Neuronal stem cell (in vitro differentiated cells): ENCODE data around the gene MYCBPAP.

Experiments
- DNase-seq: peaks from one replicate; pipeline ENCODE4 v3.0.0-alpha.2; 2013; ENCODE audit warnings: low spot score
- H2AFZ ChIP-seq: one replicate; pipeline ENCODE4 v1.6.1; 2013; ENCODE audit warnings: mild to moderate bottlenecking, low read length, inconsistent platforms
- H2AK5ac ChIP-seq: 2 replicates; pipeline ENCODE4 v1.6.1; 2013; ENCODE audit warnings: low read depth, mild to moderate bottlenecking, inconsistent platforms, low read length, moderate library complexity, mixed read lengths
- H2BK120ac ChIP-seq: 2 replicates; pipeline ENCODE4 v1.6.1; 2013; ENCODE audit warnings: low read depth, mild to moderate bottlenecking, inconsistent platforms, low read length, moderate library complexity, mixed read lengths
- H2BK12ac ChIP-seq: one replicate; pipeline ENCODE4 v1.6.1; 2013; ENCODE audit warnings: low read length, inconsistent platforms
- H2BK15ac ChIP-seq: 2 replicates; pipeline ENCODE4 v1.6.1; 2013; ENCODE audit warnings: mild to moderate bottlenecking, low read length, inconsistent platforms, mixed read lengths
- H2BK5ac ChIP-seq: one replicate; pipeline ENCODE4 v1.6.1; 2013; ENCODE audit warnings: inconsistent platforms, mild to moderate bottlenecking, low read length, moderate library complexity
- H3K14ac ChIP-seq: one replicate; pipeline ENCODE4 v1.6.1; 2013; ENCODE audit warnings: low read length, inconsistent platforms
- H3K18ac ChIP-seq: 2 replicates; pipeline ENCODE4 v1.6.1; 2013; ENCODE audit warnings: low read length, inconsistent platforms
- H3K23ac ChIP-seq: 2 replicates; pipeline ENCODE4 v1.6.1; 2013; ENCODE audit warnings: low read depth, mild to moderate bottlenecking, mixed read lengths, low read length, inconsistent platforms; ENCODE audit not compliant: poor library complexity
- H3K27ac ChIP-seq: replicated peaks from 3 replicates; pipeline ENCODE4 v1.5.1; 2013; ENCODE audit warnings: low read length, inconsistent platforms
- H3K27me3 ChIP-seq, 3 experiments: 2 replicates each; pipeline ENCODE4 v1.6.1; 2013; ENCODE audit warnings: low read length in 3 of 3, mild to moderate bottlenecking in 2 of 3, inconsistent platforms in 1 of 3, low read depth in 1 of 3, mixed read lengths in 1 of 3, moderate library complexity in 1 of 3; ENCODE audit not compliant: control insufficient read depth in 3 of 3, insufficient read depth in 3 of 3
- H3K36me3 ChIP-seq, 2 donors: replicated peaks in 1 of 2; 2 replicates each; pipeline ENCODE4 v1.6.1; 2013; ENCODE audit warnings: low read length in 2 of 2; ENCODE audit not compliant: control insufficient read depth in 2 of 2, insufficient read depth in 2 of 2
- H3K4ac ChIP-seq: 2 replicates; pipeline ENCODE4 v1.6.1; 2013; ENCODE audit warnings: inconsistent platforms, mild to moderate bottlenecking, low read length, moderate library complexity
- H3K4me1 ChIP-seq, 2 donors: 1 replicate in 1 of 2; 2 replicates in 1 of 2; pipeline ENCODE4 v1.6.1; 2013; ENCODE audit warnings: low read length in 2 of 2, low read depth in 1 of 2; ENCODE audit not compliant: control insufficient read depth in 2 of 2, insufficient read depth in 1 of 2
- H3K4me2 ChIP-seq: one replicate; pipeline ENCODE4 v1.6.1; 2013; ENCODE audit warnings: mild to moderate bottlenecking, low read length, inconsistent platforms; ENCODE audit not compliant: insufficient read depth, poor library complexity, severe bottlenecking
- H3K4me3 ChIP-seq, 2 donors: 2 replicates each; pipeline ENCODE4 v1.5.1; 2013; ENCODE audit warnings: low read length in 2 of 2, mild to moderate bottlenecking in 2 of 2, inconsistent platforms in 1 of 2, moderate library complexity in 1 of 2
- H3K79me1 ChIP-seq: one replicate; pipeline ENCODE4 v1.6.1; 2013; ENCODE audit warnings: low read depth, mild to moderate bottlenecking, inconsistent platforms, low read length, moderate library complexity
- H3K9ac ChIP-seq: one replicate; pipeline ENCODE4 v1.6.1; 2013; ENCODE audit warnings: mild to moderate bottlenecking, low read depth, low read length, inconsistent platforms; ENCODE audit not compliant: poor library complexity
- H3K9me3 ChIP-seq, 2 donors: replicated peaks in 1 of 2; 2 replicates each; pipeline versions ENCODE3 to v1.6.1; 2013; ENCODE audit warnings: low read length in 2 of 2, mild to moderate bottlenecking in 2 of 2, inconsistent platforms in 1 of 2, low read depth in 1 of 2, mixed read lengths in 1 of 2, moderate library complexity in 1 of 2; ENCODE audit not compliant: control insufficient read depth in 2 of 2, insufficient read depth in 1 of 2
- H4K8ac ChIP-seq: one replicate; pipeline ENCODE4 v1.6.1; 2013; ENCODE audit warnings: low read depth, mild to moderate bottlenecking, inconsistent platforms, low read length, moderate library complexity
- H4K91ac ChIP-seq: one replicate; pipeline ENCODE4 v1.6.1; 2013; ENCODE audit warnings: low read length, low read depth, mild to moderate bottlenecking, inconsistent platforms; ENCODE audit not compliant: poor library complexity
- WGBS, 2 donors: extraction: QIAGEN DNeasy Blood & Tissue Kit; methylation state at CpG; one replicate each; pipeline ENCODE4 v1.1.7; 2013; ENCODE audit warnings: missing lambda C conversion rate in 2 of 2, mixed read lengths in 1 of 2; ENCODE audit not compliant: insufficient read length in 2 of 2, insufficient replicate concordance in 1 of 2; ENCODE audit errors: extremely low coverage in 2 of 2; 5-methylcytosine and 5-hydroxymethylcytosine counted together

The MYCBPAP gene

DNA sequence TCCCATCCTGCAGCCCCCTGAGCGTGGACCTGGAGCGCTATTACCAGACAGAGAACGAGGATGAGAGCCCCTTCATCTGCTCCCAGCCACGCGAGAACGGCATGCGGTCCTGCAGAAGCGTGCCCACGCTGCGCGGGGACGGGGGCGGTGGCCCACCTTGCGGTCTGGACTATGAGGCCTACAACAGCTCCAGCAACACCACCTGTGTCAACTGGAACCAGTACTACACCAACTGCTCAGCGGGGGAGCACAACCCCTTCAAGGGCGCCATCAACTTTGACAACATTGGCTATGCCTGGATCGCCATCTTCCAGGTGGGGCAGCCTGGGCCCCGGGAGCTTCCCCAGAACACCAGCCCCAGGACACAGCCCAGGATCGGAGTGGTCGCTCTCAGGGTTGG lies 64.3 kb downstream of the MYCBPAP start:
- Histone ChIP-seq H3K4me2 (no peak overlapping the region), H2BK120ac (no peak overlapping the region), H3K4me1 (peaks cover 13 to 19% of the 10 kb centered on the region in 2 donors), H3K18ac (peak overlapping the region; percentile 41), H3K79me1 (no peaks in the 10 kb centered on the region), H2BK15ac (peak overlapping the region; percentile 34), H3K27ac (no peak overlapping the region), H3K14ac (no peak overlapping the region), H2AFZ (no peak overlapping the region), H3K23ac (no peak overlapping the region), H4K8ac (no peak overlapping the region), H2BK5ac (no peak overlapping the region), H3K9me3 (peaks cover 0 to 3% of the 10 kb centered on the region in 2 donors), H2BK12ac (no peak overlapping the region), H3K4ac (no peak overlapping the region), H2AK5ac (no peak overlapping the region), H3K9ac (no peak overlapping the region), H3K4me3 (no peak overlapping the region), H4K91ac (no peak overlapping the region), H3K27me3 (no peaks in the 10 kb centered on the region), H3K36me3 (no peaks in the 10 kb centered on the region)
- WGBS, 2 donors: no CpG with 5 or more reads among the region's 20 CpGs
- no peak for DNase-seq

DNA sequence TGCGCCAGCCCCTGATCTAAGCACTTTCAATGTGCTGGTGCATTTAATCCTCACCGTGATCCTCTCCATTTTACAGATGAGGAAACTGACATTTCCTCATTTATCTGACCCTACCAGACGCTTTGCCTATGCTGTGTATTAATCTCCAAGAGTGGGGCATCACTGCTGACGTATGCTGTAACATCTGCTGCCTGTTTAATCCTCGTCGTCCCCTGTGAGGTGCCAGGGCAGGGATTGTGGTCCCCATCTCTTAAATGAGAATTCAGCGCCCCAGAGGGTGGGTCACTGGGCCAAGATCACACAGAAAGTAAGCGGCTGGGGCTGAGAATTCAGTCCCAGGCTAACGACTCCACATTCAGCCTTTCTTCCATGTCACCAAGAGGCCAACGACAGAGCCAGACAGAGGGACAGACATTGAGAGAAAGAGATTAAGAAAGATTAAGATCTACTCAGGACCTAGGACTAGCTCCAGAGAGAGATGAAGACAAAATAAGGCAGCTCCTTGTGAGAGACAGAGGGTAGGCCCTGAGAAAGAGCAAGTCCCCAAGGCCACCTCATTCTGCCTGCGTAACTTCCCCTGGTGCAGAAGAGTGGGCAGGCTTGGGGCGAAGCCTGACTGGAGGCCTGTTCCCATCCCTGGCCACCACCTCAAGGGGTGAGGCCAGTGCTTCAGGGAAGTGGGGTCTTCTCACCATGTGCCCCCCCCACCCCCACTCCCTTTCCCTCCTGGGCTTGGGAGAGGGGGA lies 65.8 kb downstream of the MYCBPAP start:
- no peak overlapping the region for H4K91ac ChIP-seq
- no peak overlapping the region for H3K4me3 ChIP-seq
- no peak overlapping the region for H3K14ac ChIP-seq
- no peak overlapping the region for H3K27ac ChIP-seq
- H3K9ac ChIP-seq: no peak overlapping the region
- no peak overlapping the region for H2BK15ac ChIP-seq
- no peaks in the 10 kb centered on the region for H3K27me3 ChIP-seq
- no peak overlapping the region for H2BK12ac ChIP-seq
- WGBS, 2 donors: no CpG with 5 or more reads among the region's 12 CpGs
- no peak overlapping the region for H2AK5ac ChIP-seq
- H3K4me2 ChIP-seq: no peak overlapping the region
- no peak overlapping the region for H2BK120ac ChIP-seq
- H3K79me1 ChIP-seq: no peaks in the 10 kb centered on the region
- peaks cover 0 to 4% of the 10 kb centered on the region in 2 donors for H3K9me3 ChIP-seq
- no peak overlapping the region for H3K18ac ChIP-seq
- no peak overlapping the region for H3K4ac ChIP-seq
- H3K4me1 ChIP-seq: peaks cover 13 to 18% of the 10 kb centered on the region in 2 donors
- H3K23ac ChIP-seq: no peak overlapping the region
- no peak overlapping the region for H4K8ac ChIP-seq
- DNase-seq: no peak
- no peak overlapping the region for H2BK5ac ChIP-seq
- H3K36me3 ChIP-seq: peaks cover 0 to 2% of the 10 kb centered on the region in 2 donors
- no peak overlapping the region for H2AFZ ChIP-seq

DNA sequence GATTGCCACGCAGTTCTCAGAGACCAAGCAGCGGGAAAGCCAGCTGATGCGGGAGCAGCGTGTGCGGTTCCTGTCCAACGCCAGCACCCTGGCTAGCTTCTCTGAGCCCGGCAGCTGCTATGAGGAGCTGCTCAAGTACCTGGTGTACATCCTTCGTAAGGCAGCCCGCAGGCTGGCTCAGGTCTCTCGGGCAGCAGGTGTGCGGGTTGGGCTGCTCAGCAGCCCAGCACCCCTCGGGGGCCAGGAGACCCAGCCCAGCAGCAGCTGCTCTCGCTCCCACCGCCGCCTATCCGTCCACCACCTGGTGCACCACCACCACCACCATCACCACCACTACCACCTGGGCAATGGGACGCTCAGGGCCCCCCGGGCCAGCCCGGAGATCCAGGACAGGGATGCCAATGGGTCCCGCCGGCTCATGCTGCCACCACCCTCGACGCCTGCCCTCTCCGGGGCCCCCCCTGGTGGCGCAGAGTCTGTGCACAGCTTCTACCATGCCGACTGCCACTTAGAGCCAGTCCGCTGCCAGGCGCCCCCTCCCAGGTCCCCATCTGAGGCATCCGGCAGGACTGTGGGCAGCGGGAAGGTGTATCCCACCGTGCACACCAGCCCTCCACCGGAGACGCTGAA lies 67.5 kb downstream of the MYCBPAP start:
- Histone ChIP-seq H2BK12ac (no peak overlapping the region), H3K9me3 (peaks cover 0 to 4% of the 10 kb centered on the region in 2 donors), H3K4me2 (no peak overlapping the region), H3K27me3 (no peaks in the 10 kb centered on the region), H2BK15ac (no peak overlapping the region), H4K8ac (no peak overlapping the region), H3K4me1 (peaks cover 2 to 19% of the 10 kb centered on the region in 2 donors), H3K36me3 (peaks cover 0 to 2% of the 10 kb centered on the region in 2 donors), H3K4ac (no peak overlapping the region), H3K27ac (no peak overlapping the region), H2AK5ac (no peak overlapping the region), H4K91ac (no peak overlapping the region), H3K23ac (no peak overlapping the region), H3K9ac (no peak overlapping the region), H2AFZ (no peak overlapping the region), H3K4me3 (no peak overlapping the region), H3K79me1 (no peaks in the 10 kb centered on the region), H2BK120ac (no peak overlapping the region), H3K18ac (no peak overlapping the region), H2BK5ac (peak overlapping the region; percentile 4), H3K14ac (no peak overlapping the region)
- no CpG with 5 or more reads among the region's 33 CpGs for WGBS, 2 donors
- DNase-seq: no peak

DNA sequence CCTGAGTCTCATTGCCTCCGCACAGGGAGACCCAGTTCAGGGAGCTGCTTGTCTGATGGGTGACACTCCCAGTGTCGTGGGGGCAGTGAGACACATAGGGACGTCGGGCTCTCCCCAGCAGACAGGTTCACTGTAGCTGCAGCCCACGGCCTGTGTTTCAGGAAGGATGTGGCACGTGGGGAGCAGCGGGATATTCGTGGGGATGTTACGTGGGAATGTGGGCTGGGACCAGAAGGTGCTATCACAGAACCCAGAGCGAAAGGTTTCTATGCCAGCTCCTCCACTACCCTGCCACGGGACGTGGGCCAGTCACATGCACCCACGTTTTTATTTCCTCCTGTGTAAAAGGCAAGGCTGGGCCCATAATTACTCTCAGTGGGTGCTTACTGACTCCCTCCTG lies 68.6 kb downstream of the MYCBPAP start:
- peaks cover 0 to 2% of the 10 kb centered on the region in 2 donors for H3K36me3 ChIP-seq
- H3K4me3 ChIP-seq: no peak overlapping the region
- H3K23ac ChIP-seq: no peak overlapping the region
- no peak overlapping the region for H2AFZ ChIP-seq
- H3K14ac ChIP-seq: no peak overlapping the region
- no peak overlapping the region for H2BK120ac ChIP-seq
- H2BK5ac ChIP-seq: no peak overlapping the region
- no peak overlapping the region for H3K9ac ChIP-seq
- no peak overlapping the region for H4K91ac ChIP-seq
- no peak overlapping the region for H2AK5ac ChIP-seq
- no peaks in the 10 kb centered on the region for H3K79me1 ChIP-seq
- H4K8ac ChIP-seq: no peak overlapping the region
- H2BK12ac ChIP-seq: no peak overlapping the region
- no CpG with 5 or more reads among the region's 13 CpGs for WGBS, 2 donors
- H2BK15ac ChIP-seq: no peak overlapping the region
- H3K4me1 ChIP-seq: peaks cover 0 to 19% of the 10 kb centered on the region in 2 donors
- H3K9me3 ChIP-seq: peaks cover 0 to 4% of the 10 kb centered on the region in 2 donors
- peak overlapping the region; percentile 39 for H3K18ac ChIP-seq
- H3K4me2 ChIP-seq: no peak overlapping the region
- no peak for DNase-seq
- no peak overlapping the region for H3K27ac ChIP-seq
- no peak overlapping the region for H3K4ac ChIP-seq
- H3K27me3 ChIP-seq: no peaks in the 10 kb centered on the region
